Measurements from ENCODE around the gene BCAS3. TPM values are rescaled to one million over a fixed set of nuclear protein-coding genes. Genes with fewer than 3 reads are reported as not detected.
"Not testable (repeated sequence)": the region's sequence is repeated elsewhere in the genome, so short reads cannot be mapped to it uniquely, and the experiment has no call there.

The BCAS3 gene
- total and polyA plus RNA-seq, 5 experiments from 2014 or later = 25.7 to 41.4 (median 32.8) TPM

GRCh38 chr17:61144137-61144536, 466.5 kb downstream of the BCAS3 start:
- no peak for ATAC-seq
- Mint-ChIP-seq H3K4me1 (peaks cover 23 to 51% (median 34%) of the 10 kb centered on the region in 4 donors), H3K36me3 (no peaks in the 10 kb centered on the region), H3K9me3 (no peaks in the 10 kb centered on the region), H3K27ac (peak overlapping the region in 2 of 10 donors; percentile 7 to 51), H3K4me3 (no peak overlapping the region), H3K27me3 (no peaks in the 10 kb centered on the region)
- POLR2A ChIA-PET = no interaction called here
- no peak for DNase-seq

GRCh38 chr17:61144617-61145564, 467.2 kb downstream of the BCAS3 start:
- ATAC-seq (no peak), DNase-seq (no peak)
- peak overlapping the region in 7 of 10 donors; percentile 2 to 81 (median 65) for H3K27ac Mint-ChIP-seq
- H3K9me3 Mint-ChIP-seq = no peaks in the 10 kb centered on the region
- H3K27me3 Mint-ChIP-seq = no peaks in the 10 kb centered on the region
- POLR2A ChIA-PET = no interaction called here
- peaks cover 17 to 49% (median 32%) of the 10 kb centered on the region in 4 donors for H3K4me1 Mint-ChIP-seq
- no peaks in the 10 kb centered on the region for H3K36me3 Mint-ChIP-seq
- H3K4me3 Mint-ChIP-seq = peak overlapping the region in 2 of 10 donors; percentile 19 to 76

- H3K9me3 Mint-ChIP-seq, H3K27ac Mint-ChIP-seq, H3K27me3 Mint-ChIP-seq, POLR2A ChIA-PET, H3K36me3 Mint-ChIP-seq, DNase-seq, ATAC-seq, H3K4me3 Mint-ChIP-seq: not testable (repeated sequence)
- peaks cover 17 to 49% (median 29%) of the 10 kb centered on the region in 4 donors for H3K4me1 Mint-ChIP-seq
Measured at GRCh38 chr17:61146833-61147232, 469.2 kb downstream of the BCAS3 start.

GRCh38 chr17:61149106-61149825, 471.6 kb downstream of the BCAS3 start:
- Mint-ChIP-seq H3K4me1 (peaks cover 12 to 41% (median 22%) of the 10 kb centered on the region in 4 donors), H3K27me3 (no peaks in the 10 kb centered on the region), H3K9me3 (no peaks in the 10 kb centered on the region), H3K4me3 (no peak overlapping the region), H3K36me3 (no peaks in the 10 kb centered on the region), H3K27ac (no peak overlapping the region)
- DNase-seq = no peak
- POLR2A ChIA-PET = no interaction called here
- ATAC-seq = no peak

GRCh38 chr17:61149862-61150362, 472.3 kb downstream of the BCAS3 start:
- POLR2A ChIA-PET = no interaction called here
- Mint-ChIP-seq H3K4me3 (no peak overlapping the region), H3K4me1 (peaks cover 12 to 34% (median 21%) of the 10 kb centered on the region in 4 donors), H3K27me3 (no peaks in the 10 kb centered on the region), H3K9me3 (no peaks in the 10 kb centered on the region), H3K27ac (peak overlapping the region in 1 of 10 donors; percentile 40), H3K36me3 (no peaks in the 10 kb centered on the region)
- ATAC-seq (no peak), DNase-seq (no peak)

GRCh38 chr17:61150686-61151299, 473.1 kb downstream of the BCAS3 start:
- Mint-ChIP-seq H3K4me1 (peaks cover 7 to 26% (median 17%) of the 10 kb centered on the region in 4 donors), H3K36me3 (no peaks in the 10 kb centered on the region), H3K27me3 (no peaks in the 10 kb centered on the region), H3K4me3 (no peak overlapping the region), H3K9me3 (no peaks in the 10 kb centered on the region), H3K27ac (no peak overlapping the region)
- DNase-seq (no peak), ATAC-seq (no peak)
- POLR2A ChIA-PET = no interaction called here

- Mint-ChIP-seq H3K27ac (no peak overlapping the region), H3K4me3 (no peak overlapping the region), H3K9me3 (no peaks in the 10 kb centered on the region), H3K4me1 (peaks cover 9 to 23% (median 17%) of the 10 kb centered on the region in 4 donors), H3K36me3 (peaks cover 0 to 3% (median 0%) of the 10 kb centered on the region in 3 donors), H3K27me3 (no peaks in the 10 kb centered on the region)
- DNase-seq (no peak), ATAC-seq (no peak)
- POLR2A ChIA-PET = no interaction called here
Measured at GRCh38 chr17:61152898-61153297, 475.2 kb downstream of the BCAS3 start.

- peaks cover 0 to 3% (median 0%) of the 10 kb centered on the region in 3 donors for H3K36me3 Mint-ChIP-seq
- DNase-seq (no peak), ATAC-seq (no peak)
- H3K27ac Mint-ChIP-seq = no peak overlapping the region
- no peaks in the 10 kb centered on the region for H3K9me3 Mint-ChIP-seq
- POLR2A ChIA-PET = no interaction called here
- H3K4me1 Mint-ChIP-seq = peaks cover 8 to 21% (median 13%) of the 10 kb centered on the region in 4 donors
- H3K27me3 Mint-ChIP-seq = no peaks in the 10 kb centered on the region
- no peak overlapping the region for H3K4me3 Mint-ChIP-seq
Measured at GRCh38 chr17:61155590-61156237, 478.1 kb downstream of the BCAS3 start.

- Mint-ChIP-seq H3K9me3 (no peaks in the 10 kb centered on the region), H3K27me3 (no peaks in the 10 kb centered on the region), H3K27ac (no peak overlapping the region), H3K4me1 (peaks cover 9 to 29% (median 22%) of the 10 kb centered on the region in 4 donors), H3K36me3 (peaks cover 0 to 3% (median 0%) of the 10 kb centered on the region in 3 donors), H3K4me3 (no peak overlapping the region)
- DNase-seq (no peak), ATAC-seq (no peak)
- POLR2A ChIA-PET = no interaction called here
Measured at GRCh38 chr17:61157246-61157886, 479.7 kb downstream of the BCAS3 start.

GRCh38 chr17:61158376-61158775, 480.7 kb downstream of the BCAS3 start:
- Mint-ChIP-seq H3K4me1 (peaks cover 6 to 29% (median 22%) of the 10 kb centered on the region in 4 donors), H3K27ac (no peak overlapping the region), H3K9me3 (no peaks in the 10 kb centered on the region), H3K4me3 (no peak overlapping the region), H3K27me3 (no peaks in the 10 kb centered on the region), H3K36me3 (peaks cover 0 to 3% (median 0%) of the 10 kb centered on the region in 3 donors)
- POLR2A ChIA-PET = no interaction called here
- ATAC-seq (no peak), DNase-seq (no peak)

- Mint-ChIP-seq H3K27me3 (no peaks in the 10 kb centered on the region), H3K27ac (no peak overlapping the region), H3K9me3 (peaks cover 0 to 5% (median under 1%) of the 10 kb centered on the region in 9 donors), H3K4me3 (no peak overlapping the region), H3K36me3 (peaks cover 2 to 5% (median 3%) of the 10 kb centered on the region in 3 donors), H3K4me1 (peaks cover 6 to 29% (median 22%) of the 10 kb centered on the region in 4 donors)
- no peak for DNase-seq
- POLR2A ChIA-PET = no interaction called here
- ATAC-seq = no peak
Measured at GRCh38 chr17:61159221-61159814, 481.7 kb downstream of the BCAS3 start.

Data from naive thymus-derived CD8-positive, alpha-beta T cell (primary cell).